ENCODE data around the gene EIF4E1B. TPM values are rescaled to one million over a fixed set of nuclear protein-coding genes. Genes with fewer than 3 reads are reported as not detected.
A peak's percentile ranks its signal among the peaks of the same experiment; 100 is the strongest.

The EIF4E1B gene
- total RNA-seq, 1 donor from 2014 or later, result not detected

GRCh38 chr5:176658007-176658599 lies 27.6 kb downstream of the EIF4E1B start:
- peaks cover 34% of the 10 kb centered on the region for H3K36me3 ChIP-seq
- intact Hi-C loops (cut with micrococcal nuclease), result no loop called here
- H3K4me1 ChIP-seq, result peaks cover 19% of the 10 kb centered on the region
- H3K27me3 ChIP-seq (ENCODE audit: low read depth), result peaks cover 11% of the 10 kb centered on the region
- no peaks in the 10 kb centered on the region for H3K9me3 ChIP-seq (replicated peaks)
- no peak overlapping the region for H3K27ac ChIP-seq (replicated peaks)
- no peak overlapping the region for H3K4me3 ChIP-seq
- DNase-seq, result peak; percentile 60
- TF ChIP-seq, protein P1, sequence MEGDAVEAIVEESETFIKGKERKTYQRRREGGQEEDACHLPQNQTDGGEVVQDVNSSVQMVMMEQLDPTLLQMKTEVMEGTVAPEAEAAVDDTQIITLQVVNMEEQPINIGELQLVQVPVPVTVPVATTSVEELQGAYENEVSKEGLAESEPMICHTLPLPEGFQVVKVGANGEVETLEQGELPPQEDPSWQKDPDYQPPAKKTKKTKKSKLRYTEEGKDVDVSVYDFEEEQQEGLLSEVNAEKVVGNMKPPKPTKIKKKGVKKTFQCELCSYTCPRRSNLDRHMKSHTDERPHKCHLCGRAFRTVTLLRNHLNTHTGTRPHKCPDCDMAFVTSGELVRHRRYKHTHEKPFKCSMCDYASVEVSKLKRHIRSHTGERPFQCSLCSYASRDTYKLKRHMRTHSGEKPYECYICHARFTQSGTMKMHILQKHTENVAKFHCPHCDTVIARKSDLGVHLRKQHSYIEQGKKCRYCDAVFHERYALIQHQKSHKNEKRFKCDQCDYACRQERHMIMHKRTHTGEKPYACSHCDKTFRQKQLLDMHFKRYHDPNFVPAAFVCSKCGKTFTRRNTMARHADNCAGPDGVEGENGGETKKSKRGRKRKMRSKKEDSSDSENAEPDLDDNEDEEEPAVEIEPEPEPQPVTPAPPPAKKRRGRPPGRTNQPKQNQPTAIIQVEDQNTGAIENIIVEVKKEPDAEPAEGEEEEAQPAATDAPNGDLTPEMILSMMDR (IDR thresholded peaks at IDR 0.05; ENCODE audit: borderline replicate concordance), result peak; percentile 91

DNA sequence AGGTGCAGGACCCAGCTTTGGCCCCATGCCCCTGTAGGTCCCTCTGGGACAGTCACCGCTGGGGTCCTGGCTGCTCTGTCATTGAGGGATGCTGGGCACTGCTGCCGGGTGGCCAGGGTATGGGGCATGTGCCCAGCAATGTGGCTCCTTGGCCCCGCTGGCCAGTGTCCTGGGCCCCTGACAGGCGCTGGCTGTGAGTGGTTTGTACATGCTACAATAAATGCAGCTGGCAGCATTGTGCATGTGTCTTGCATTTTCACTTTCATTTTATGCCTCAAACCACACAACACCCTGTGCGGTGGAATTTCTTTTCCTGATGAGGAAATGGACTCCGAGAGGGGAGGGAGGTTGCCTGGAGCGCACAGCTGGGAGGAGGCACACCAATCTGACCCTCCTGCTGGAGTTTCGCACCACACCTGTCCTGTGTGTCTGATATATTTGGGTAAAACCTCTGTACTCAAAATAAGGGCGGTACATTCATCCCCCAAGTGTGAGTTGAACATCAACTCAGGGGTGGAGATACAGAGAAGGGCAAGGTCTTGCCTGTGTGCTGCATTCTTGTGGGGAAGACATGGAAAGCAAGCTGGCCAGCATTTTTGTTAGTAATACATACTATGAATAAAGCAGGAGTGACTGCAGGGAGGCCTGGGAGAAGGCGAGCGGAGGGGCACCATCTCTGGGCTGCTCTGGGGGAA lies 28.5 kb downstream of the EIF4E1B start:
- no peak for DNase-seq
- TF ChIP-seq, protein P1 (IDR thresholded peaks at IDR 0.05; ENCODE audit: borderline replicate concordance), result no peak
- Histone ChIP-seq H3K9me3 (replicated peaks) (no peaks in the 10 kb centered on the region), H3K27me3 (ENCODE audit: low read depth) (peaks cover 19% of the 10 kb centered on the region), H3K4me1 (peaks cover 19% of the 10 kb centered on the region), H3K36me3 (peaks cover 26% of the 10 kb centered on the region), H3K4me3 (peak overlapping the region; percentile 22), H3K27ac (replicated peaks) (peak overlapping the region; percentile 28)
- intact Hi-C loops (cut with micrococcal nuclease), result no loop called here

GRCh38 chr5:176659512-176659839 lies 29.0 kb downstream of the EIF4E1B start:
- TF ChIP-seq, protein P1 (IDR thresholded peaks at IDR 0.05; ENCODE audit: borderline replicate concordance), result no peak
- Histone ChIP-seq H3K4me1 (peaks cover 19% of the 10 kb centered on the region), H3K27me3 (ENCODE audit: low read depth) (peaks cover 25% of the 10 kb centered on the region), H3K9me3 (replicated peaks) (no peaks in the 10 kb centered on the region), H3K36me3 (peaks cover 21% of the 10 kb centered on the region), H3K4me3 (no peak overlapping the region), H3K27ac (replicated peaks) (peak overlapping the region; percentile 28)
- intact Hi-C loops (cut with micrococcal nuclease), result no loop called here
- no peak for DNase-seq

- TF ChIP-seq, protein P1 (IDR thresholded peaks at IDR 0.05; ENCODE audit: borderline replicate concordance), result no peak
- DNase-seq, result no peak
- peaks cover 29% of the 10 kb centered on the region for H3K27me3 ChIP-seq (ENCODE audit: low read depth)
- intact Hi-C loops (cut with micrococcal nuclease), result loop anchor here (10.0 kb wide), 1 partner anchor 295 kb away; no protein-coding TSS in a partner anchor
- no peaks in the 10 kb centered on the region for H3K9me3 ChIP-seq (replicated peaks)
- H3K36me3 ChIP-seq, result peaks cover 16% of the 10 kb centered on the region
- peaks cover 19% of the 10 kb centered on the region for H3K4me1 ChIP-seq
- no peak overlapping the region for H3K27ac ChIP-seq (replicated peaks)
- H3K4me3 ChIP-seq, result no peak overlapping the region
Observed at GRCh38 chr5:176659860-176660461, 29.5 kb downstream of the EIF4E1B start.

DNA sequence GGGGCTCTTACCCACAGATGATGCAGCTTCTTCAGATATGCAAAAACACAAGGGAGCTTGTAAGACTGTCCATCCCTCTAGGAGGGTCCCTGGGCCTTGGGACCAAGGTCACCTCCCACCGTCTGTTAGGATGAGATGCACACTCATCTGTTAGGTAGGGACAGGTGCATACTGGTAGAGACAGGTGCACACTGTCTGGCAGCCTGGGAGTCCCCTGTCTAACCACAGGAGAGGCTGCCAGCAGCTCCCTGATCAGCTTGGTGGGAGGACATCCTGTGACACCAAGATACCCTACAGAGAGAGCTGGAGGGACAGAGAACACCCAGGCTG lies 30.0 kb downstream of the EIF4E1B start:
- Histone ChIP-seq H3K9me3 (replicated peaks) (no peaks in the 10 kb centered on the region), H3K4me3 (no peak overlapping the region), H3K27me3 (ENCODE audit: low read depth) (peaks cover 35% of the 10 kb centered on the region), H3K4me1 (peaks cover 19% of the 10 kb centered on the region), H3K27ac (replicated peaks) (no peak overlapping the region), H3K36me3 (peaks cover 12% of the 10 kb centered on the region)
- intact Hi-C loops (cut with micrococcal nuclease), result loop anchor here (10.0 kb wide), 1 partner anchor 294 kb away; no protein-coding TSS in a partner anchor
- no peak for DNase-seq
- TF ChIP-seq, protein P1 (IDR thresholded peaks at IDR 0.05; ENCODE audit: borderline replicate concordance), result no peak

Data from left ventricle myocardium inferior (tissue), 1 donor.